22Rv1 (cell line): ENCODE results near the gene ACSF2.

Experiments used
- H3K27ac ChIP-seq: fragments of 450-650 bp; 2 replicates; pipeline ENCODE4 v1.5.1; 2017
- CTCF ChIP-seq: fragments of 450-650 bp; IDR thresholded peaks from 2 replicates; pipeline ENCODE4 v1.5.1; 2017; ENCODE audit warnings: mild to moderate bottlenecking
- ZFX ChIP-seq: fragments of 450-650 bp; IDR thresholded peaks from 2 replicates; pipeline ENCODE4 v1.6.1; 2017; ENCODE audit warnings: antibody characterized with exemption, borderline replicate concordance

ACSF2 gene

GRCh38 chr17:50420419-50421112 is 5.5 kb upstream of the ACSF2 start:
- H3K27ac ChIP-seq, result no peak overlapping the region
- TF ChIP-seq CTCF (no peak), ZFX (no peak)

GRCh38 chr17:50421308-50422051 is 4.5 kb upstream of the ACSF2 start:
- H3K27ac ChIP-seq, result no peak overlapping the region
- TF ChIP-seq ZFX (no peak), CTCF (no peak)

- TF ChIP-seq ZFX, result no peak
- TF ChIP-seq CTCF, result no peak
- H3K27ac ChIP-seq, result no peak overlapping the region
Observed at GRCh38 chr17:50422738-50423137, 3.3 kb upstream of the ACSF2 start.

GRCh38 chr17:50423553-50424159 is 2.4 kb upstream of the ACSF2 start:
- no peak overlapping the region for H3K27ac ChIP-seq
- TF ChIP-seq CTCF (no peak), ZFX (no peak)

- H3K27ac ChIP-seq, result no peak overlapping the region
- no peak for TF ChIP-seq CTCF
Observed at GRCh38 chr17:50424246-50424995, 1.6 kb upstream of the ACSF2 start.

GRCh38 chr17:50424996-50425681 is 879 bp upstream of the ACSF2 start:
- H3K27ac ChIP-seq, result no peak overlapping the region
- no peak for TF ChIP-seq ZFX
- TF ChIP-seq CTCF, result no peak
